ENCODE measurements around the gene ATP5F1C.

The ATP5F1C gene

DNA sequence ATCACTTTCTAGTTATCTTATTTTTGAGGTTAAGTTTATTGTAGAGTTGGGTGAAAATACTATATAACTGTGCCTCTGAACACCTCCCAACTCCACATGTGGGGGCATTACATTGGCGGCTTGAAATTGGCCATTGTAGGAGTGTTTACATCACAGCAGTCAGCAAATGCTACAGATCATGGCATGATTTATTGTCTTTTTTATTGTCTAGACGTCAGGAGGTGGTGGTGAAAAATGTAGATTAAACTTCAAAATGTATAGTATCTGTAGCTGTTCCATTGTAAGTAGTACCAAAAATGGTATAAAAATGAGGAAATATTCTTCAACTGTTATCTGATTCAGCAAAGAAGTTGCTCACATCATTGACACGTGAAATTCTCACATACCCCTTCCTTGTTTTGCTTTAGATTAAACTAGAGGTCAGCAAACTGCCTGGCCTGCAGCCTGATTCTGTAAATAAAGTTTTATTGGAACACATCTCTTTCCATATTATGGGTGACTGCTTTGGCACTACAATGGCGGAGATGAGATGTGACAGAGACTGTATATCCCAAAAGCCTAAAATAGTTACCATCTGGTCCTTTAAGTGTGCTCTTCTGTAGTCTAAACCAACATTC is 65.4 kb downstream of the ATP5F1C start:
- DNase-seq (ENCODE audit: low read depth): no peak

- no peak for DNase-seq (ENCODE audit: low read depth)
Measured at GRCh38 chr10:7853890-7854289, 65.9 kb downstream of the ATP5F1C start.

DNA sequence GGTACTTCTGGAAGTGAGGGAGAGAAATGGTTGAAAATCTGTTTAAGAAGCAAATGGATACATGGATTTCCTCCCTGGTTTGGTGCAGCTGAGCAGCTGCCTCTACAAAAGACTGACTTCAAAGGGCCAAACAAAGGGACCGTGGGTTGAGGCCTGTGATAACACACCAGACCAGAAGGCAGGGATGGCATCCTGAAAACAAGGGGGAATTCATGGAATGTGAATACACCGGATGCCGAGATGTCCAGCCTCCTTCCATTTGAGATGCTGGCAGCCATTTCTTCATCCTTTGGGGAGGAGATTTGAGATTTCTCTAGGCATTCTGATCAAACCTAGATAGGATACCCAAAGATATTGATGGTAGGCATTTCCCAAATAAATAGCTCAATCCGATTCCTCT is 67.2 kb downstream of the ATP5F1C start:
- no peak for DNase-seq (ENCODE audit: low read depth)

DNA sequence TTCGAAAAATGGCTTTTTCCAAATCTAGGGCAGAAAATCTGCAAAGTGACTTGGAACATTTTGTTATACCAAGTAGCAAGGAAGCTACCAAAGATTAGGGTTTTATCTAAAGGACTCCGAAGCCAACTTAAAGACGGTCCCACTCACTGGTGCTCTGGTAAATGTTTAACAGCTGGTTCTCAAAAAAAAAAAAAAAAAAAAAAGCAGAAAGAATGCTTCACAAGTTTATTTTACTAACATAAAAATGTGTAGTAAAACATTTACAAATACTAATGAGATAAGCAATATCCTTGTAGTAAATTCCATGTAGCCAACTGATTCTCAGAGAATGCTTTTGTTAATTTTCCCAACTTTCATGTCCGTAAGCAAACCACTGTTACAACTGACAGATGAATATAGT is 68.7 kb downstream of the ATP5F1C start:
- DNase-seq (ENCODE audit: low read depth): no peak

GRCh38 chr10:7857262-7857661 is 69.3 kb downstream of the ATP5F1C start:
- DNase-seq (ENCODE audit: low read depth): no peak
